Stimulated activated naive CD4-positive, alpha-beta T cell (primary cell): Measurements from ENCODE around the gene LAMB4.

Source experiments
- DNase-seq, 6 experiments: peaks; one replicate each; lab custom pipeline; 2025; lab: John Stamatoyannopoulos, UW

Gene LAMB4

DNA sequence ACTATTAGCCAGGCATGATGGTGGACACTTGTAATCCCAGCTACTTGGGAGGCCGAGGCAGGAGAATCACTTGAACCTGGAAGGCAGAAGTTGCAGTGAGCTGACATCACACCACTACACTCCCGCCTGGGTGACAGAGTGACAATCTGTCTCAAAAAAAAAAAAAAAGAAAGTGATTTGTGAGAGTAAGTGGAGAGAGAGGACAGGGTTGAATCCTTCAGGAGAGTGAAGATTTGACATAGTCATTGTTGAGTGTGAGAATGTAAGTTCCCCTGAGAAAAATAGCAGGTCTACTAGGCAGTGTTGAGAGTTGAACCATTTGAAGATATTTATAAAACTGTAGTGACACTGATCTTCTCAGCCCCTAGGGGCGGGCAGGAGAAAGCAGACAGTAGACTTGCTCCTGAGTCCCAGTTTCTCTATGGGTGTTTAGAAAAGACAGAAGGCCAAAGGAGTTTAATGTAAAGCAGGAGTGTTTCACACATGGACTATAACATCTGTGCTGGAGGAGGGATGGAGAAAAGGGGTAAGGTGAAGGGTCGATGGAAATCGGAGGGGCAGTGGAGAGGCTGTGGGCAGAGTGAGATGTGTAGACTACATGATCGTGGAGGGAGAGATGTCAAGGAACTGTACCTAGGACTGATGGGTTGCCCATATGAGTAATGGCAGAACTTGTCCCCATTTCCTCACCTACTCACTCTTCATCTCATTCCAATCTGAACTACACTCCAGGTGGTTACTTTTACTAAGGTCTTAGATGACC lies 13.7 kb upstream of the LAMB4 start:
- no peak for DNase-seq

- no peak for DNase-seq
Observed at GRCh38 chr7:108142675-108143259, 12.6 kb upstream of the LAMB4 start.

- no peak for DNase-seq
Observed at GRCh38 chr7:108142180-108142579, 12.0 kb upstream of the LAMB4 start.

DNA sequence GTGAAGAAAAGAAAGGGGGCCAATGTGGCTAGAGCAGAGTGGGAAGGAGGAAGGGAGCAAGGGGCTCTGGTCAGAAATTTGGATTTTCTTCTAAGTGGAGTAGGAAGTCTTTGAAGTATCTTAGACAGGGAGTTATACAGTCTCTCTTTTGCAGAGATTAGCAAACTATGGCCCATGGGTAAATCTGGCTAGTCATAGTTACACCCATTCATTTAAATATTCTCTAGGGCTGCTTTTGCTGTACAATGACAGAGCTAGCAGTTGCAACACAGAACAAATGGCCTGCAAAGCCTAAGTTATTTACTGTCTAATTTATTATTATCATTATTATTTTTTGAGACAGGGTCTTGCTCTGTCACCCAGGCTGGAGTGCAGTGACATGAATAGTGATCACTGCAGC lies 10.5 kb upstream of the LAMB4 start:
- no peak for DNase-seq

DNA sequence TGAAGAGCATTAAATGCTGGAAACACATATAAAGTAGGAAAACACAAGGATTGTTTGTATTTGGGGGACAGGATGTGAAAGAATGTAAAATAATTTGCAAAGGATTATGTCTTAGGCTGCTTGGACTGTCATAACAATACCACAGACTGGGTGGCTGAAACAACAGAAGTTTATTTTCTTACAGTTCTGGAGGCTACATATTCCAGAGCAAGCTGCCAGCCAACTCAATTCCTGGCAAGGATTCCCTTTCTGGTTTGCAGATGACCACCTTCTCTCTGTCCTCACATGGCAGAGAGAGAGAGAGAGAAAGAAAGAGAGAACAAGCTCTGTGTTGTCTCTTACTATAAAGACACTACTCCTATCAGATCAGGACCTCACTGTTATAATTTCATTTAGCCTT lies 8.8 kb upstream of the LAMB4 start:
- no peak for DNase-seq

GRCh38 chr7:108137993-108138392 lies 7.8 kb upstream of the LAMB4 start:
- DNase-seq: no peak

DNA sequence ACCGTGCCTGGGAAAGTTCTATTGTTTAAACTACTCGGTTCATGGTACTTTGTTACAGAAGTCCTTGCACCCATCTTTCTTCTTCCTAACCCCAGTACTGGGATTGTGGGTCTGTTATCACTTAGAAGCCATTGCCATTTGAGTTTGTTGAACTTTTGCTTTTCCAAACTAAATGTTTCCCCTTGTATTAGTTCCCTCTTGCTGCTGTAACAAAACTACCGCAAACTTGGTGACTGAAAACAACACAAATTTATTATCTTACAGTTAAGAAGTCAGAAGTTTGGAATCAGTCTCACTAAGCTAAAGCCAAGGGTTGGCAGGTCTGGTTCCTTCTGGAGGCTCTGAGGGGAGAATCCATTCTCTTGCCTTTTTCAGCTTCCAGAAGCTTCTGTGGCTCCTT lies 6.9 kb upstream of the LAMB4 start:
- no peak for DNase-seq

DNA sequence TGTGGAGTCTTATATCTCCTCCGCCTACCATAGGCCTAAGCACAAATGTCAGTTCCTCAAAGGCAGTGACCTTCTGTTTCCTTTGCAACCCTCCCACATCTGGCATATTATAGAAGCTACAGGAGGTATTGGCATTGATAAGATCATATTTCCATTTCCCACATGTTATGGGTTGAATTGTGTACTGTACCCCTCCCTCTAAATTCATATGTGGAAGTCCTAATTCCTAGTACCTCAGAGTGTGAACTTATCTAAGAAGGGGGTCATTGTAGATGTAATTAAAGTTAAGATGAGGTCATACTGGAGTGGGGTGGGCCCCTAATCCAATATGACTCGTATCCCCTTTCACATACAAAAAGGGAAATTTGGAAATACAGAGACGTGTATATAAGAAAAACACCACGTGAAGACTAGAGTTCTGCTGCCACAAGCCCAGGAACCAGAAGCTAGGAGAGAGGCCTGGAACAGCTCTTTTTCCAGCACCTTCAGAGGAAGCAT lies 6.1 kb upstream of the LAMB4 start:
- DNase-seq: no peak

DNA sequence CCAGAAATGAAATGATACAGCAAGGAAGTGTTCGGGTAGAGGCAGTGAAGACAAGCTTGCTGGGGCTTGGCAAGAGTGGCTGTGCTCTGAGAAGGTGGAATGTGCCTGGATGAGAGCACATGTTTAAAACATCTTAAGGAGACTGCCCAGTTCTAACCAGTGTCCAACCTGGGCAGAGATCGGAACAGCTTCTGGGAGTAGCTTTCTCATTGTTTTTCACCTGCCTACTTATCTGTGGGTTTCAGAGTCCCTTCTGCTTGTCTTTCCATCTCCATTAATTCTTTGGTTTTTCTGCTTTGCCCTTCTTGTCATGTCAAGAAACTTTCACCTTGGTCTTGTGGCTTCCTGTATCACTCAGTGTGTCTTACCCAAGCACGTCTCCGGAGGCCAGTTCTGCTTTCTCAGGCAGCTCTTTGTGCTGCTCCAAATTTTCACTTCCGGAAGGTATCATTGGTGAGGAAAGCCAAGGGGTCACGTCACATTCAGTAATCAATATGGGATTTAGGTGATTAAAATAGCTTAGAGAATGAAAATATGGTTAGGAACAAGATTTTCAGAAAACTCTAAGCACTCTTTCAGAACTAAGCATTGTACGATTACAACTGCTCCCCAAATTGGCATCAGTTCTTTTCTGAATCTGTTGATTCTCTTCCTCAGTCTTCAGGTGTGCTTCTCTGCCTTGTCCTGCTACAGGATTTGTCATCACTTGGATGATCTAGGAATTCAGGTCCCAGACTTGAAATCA lies 5.5 kb upstream of the LAMB4 start:
- peak in 1 of 6 experiments; percentile 8 for DNase-seq

GRCh38 chr7:108134486-108134885 lies 4.3 kb upstream of the LAMB4 start:
- DNase-seq: no peak

DNA sequence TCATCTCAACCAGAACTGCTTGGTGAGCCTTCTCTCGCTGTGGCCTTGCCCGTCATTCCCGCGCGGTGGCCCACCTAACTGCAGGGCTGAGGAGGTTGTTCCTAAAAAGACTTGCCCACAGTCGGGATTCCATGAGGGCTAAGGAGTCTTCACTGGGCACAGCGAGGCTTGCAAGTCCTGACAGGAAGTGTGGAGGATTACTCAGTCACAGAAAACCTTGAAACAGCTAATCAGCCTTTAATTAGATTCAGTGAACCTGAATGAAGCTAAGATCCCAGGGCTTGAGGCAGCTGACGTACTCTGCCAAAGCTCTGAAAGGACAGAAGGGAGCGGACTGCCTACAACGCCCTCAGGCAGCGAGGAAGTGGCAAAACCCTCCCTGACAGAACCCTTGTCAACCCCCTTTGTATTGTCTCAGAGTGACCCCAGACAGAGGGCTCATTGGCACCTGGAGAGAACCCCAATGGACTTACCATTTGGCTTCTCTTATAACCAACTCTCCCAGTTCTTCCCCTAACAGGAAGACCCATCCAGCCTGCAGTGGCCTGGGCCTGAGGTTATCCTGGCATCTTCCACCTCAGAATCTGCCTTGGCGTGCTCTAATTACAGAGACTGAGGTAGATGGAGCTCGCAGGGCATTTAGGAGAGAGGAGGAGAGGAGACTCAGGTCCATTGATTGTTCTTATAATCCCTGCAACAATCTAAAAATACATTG lies 2.5 kb upstream of the LAMB4 start:
- DNase-seq: no peak

- DNase-seq: no peak
Observed at GRCh38 chr7:108129018-108129965, 869 bp downstream of the LAMB4 start.

- no peak for DNase-seq
Observed at GRCh38 chr7:108128514-108128913, 1.6 kb downstream of the LAMB4 start.

DNA sequence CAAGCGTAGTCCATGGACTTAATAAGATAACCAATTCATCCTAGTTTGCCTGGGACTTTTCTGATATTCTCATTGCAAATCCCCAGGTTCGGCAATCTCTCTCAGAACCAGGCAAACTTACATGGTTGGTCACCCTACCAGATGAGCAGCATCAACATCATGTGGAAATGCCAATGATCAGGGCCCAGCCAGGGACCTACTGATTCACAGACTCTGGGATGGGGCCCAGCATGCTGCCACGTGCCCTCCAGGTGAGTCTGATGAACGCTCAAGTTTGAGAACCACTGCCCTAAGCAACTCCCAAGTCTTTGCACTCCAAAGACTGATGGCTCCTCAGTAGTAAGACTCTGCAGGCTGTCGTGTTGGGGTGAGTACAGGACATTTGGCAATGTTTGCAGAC lies 2.7 kb downstream of the LAMB4 start:
- DNase-seq: no peak

DNA sequence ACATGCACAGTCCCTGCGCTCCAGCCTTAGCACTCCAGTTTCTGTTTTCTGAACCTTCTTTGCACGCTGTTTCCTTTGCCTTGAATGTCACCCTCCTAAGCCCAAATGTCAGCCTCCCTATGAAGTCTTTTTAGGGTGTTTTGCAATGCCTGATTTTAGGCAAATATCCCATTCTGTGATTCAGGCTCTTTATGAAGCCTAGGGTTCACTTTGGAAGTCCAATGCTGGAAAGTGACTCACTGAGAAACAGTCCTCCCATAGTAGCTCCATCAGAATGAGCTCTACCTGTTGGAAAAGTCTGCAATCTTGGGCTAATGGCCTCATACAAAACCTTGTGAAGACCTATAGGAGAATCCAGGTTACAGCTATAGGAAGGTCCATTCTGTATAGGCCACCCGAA lies 5.3 kb downstream of the LAMB4 start:
- no peak for DNase-seq

DNA sequence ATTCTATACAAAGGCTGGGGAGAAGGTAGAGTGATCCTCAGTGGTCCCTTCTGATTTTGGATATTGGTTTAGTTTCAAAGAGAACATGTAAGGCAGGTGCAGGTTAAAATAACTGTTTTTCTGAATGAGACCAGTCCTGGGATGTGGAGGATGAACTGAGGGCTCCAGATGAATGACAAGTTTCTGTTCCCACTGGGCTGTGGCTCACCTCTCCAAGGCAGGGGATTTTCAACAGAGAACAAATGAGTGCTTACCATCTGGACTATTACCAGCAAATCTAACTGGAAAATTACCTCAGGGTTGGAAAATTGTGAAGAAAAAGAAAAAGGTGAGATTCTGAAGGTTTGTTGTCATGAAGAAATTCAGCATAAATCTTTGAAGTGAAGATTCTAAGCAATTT lies 8.0 kb downstream of the LAMB4 start:
- DNase-seq: no peak

- no peak for DNase-seq
Observed at GRCh38 chr7:108120933-108121332, 9.2 kb downstream of the LAMB4 start.

DNA sequence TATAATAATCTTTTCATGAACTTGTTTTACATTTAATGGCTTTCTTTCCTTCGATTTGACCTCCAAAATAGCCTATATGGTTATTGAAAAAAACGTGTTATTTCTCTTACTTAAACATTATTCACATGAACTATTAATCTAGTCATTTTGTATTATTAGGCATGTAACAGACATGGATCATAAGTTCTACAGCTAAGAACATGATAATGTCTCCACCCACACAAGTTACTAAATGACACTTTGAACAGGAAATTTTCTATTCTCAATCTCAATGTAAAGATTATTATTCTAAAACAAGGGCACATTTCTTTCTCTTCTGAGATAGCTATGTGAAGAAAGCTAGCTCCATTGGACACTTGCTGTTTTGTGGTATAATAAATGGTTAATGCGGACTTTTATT lies 10.0 kb downstream of the LAMB4 start:
- no peak for DNase-seq

DNA sequence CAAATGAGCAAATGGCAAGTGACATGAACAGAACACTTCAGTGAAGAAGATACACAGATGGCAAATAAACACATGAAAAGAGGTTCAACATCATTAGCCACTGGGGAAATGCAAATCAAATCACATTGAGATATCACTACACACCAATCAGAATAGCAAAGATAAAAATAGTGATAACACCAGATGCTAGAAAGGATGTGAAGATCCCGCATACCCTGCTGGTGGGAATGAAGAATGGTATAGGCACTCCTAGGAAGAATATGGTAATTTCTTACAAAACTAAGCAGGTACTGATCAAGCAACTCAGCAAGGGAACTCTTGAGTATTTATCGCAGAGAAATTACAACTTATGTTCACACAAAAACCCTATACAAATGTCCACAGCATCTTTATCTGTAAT lies 11.2 kb downstream of the LAMB4 start:
- DNase-seq: no peak

DNA sequence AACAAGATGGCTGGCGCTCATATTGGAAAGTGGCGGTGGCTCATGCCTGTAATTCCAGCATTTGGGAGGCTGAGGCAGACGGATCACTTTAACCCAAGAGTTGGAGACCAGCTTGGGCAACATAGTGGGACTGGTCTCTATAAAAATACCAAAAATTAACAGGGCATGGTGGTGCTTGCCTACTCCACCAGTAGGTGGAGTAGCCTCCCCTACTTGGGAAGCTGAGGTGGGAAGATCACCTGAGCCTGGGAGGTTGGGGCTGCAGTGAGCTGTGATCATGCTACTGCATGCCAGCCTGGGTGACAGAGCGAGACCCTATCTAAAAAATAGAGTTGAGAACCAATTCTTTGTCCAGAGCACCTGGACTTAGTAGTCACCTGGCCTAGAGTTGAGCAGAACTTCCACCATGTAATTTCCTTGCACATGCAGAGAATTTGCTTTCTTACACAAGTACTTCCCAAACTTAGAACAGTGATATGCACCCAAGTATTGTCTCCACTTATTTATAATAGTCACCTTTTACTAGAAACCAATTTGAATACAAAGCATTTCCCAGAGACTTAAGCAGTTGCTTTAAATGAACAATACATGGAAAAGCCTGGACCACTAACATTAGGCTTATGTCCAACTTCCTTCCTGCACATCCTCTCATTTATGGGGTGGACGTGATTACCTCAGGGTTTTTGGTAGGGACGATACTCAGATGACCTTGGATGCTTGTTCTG lies 15.9 kb downstream of the LAMB4 start:
- no peak for DNase-seq

- DNase-seq: no peak
Observed at GRCh38 chr7:108112683-108113082, 17.5 kb downstream of the LAMB4 start.
